Left hindlimb (tissue), 1 donor: Measurements from ENCODE around the gene BAD.
A peak's percentile ranks its signal among the peaks of the same experiment; 100 is the strongest.

Experiments used
- DNase-seq: peaks from one replicate; pipeline ENCODE4 v3.0.0-alpha.2; 2018

Gene BAD

GRCh38 chr11:64295760-64296159 lies 11.3 kb upstream of the BAD start:
- no peak for DNase-seq

GRCh38 chr11:64294774-64295173 lies 10.3 kb upstream of the BAD start:
- no peak for DNase-seq

- no peak for DNase-seq
These were observed 8.2 kb upstream of the BAD start for GRCh38 chr11:64292460-64293254.

- DNase-seq: no peak
These were observed 7.4 kb upstream of the BAD start for GRCh38 chr11:64291752-64292459.

- no peak for DNase-seq
These were observed 6.8 kb upstream of the BAD start, which contains the start of gene KCNK4 for GRCh38 chr11:64291262-64291751. TSS of gene KCNK4 (plus strand) at chr11:64291302. CDS start at chr11:64293019, 1,717 bp downstream.

GRCh38 chr11:64290352-64291261 lies 6.1 kb upstream of the BAD start:
- no peak for DNase-seq

GRCh38 chr11:64289002-64289564 lies 4.6 kb upstream of the BAD start:
- no peak for DNase-seq

- DNase-seq: no peak
These were observed 3.9 kb upstream of the BAD start for GRCh38 chr11:64288353-64288750.

- DNase-seq: no peak
These were observed 3.3 kb upstream of the BAD start for GRCh38 chr11:64287676-64288352.

- DNase-seq: no peak
These were observed 2.3 kb upstream of the BAD start for GRCh38 chr11:64286801-64287159.

- no peak for DNase-seq
These were observed 1.7 kb upstream of the BAD start for GRCh38 chr11:64285885-64286800.

GRCh38 chr11:64284962-64285884 lies 758 bp upstream of the BAD start, which contains the start of gene GPR137:
TSS of gene GPR137 (plus strand) at chr11:64285848. CDS start at chr11:64286525, 677 bp downstream.
- DNase-seq: peak; percentile 91

- no peak for DNase-seq
These were observed 1.4 kb downstream of the BAD start for GRCh38 chr11:64283092-64283491.

- no peak for DNase-seq
These were observed 2.3 kb downstream of the BAD start for GRCh38 chr11:64281957-64282770.

GRCh38 chr11:64278576-64279190 lies 5.8 kb downstream of the BAD start:
- no peak for DNase-seq

GRCh38 chr11:64276653-64277431 lies 7.6 kb downstream of the BAD start:
- peak; percentile 22 for DNase-seq

GRCh38 chr11:64275841-64276240 lies 8.6 kb downstream of the BAD start:
- no peak for DNase-seq
